HL-60 (cell line): ENCODE results near the gene MAFB.

Experiments
- GABPA ChIP-seq: IDR thresholded peaks from 2 replicates; pipeline ENCODE4 v1.6.1; 2012; ENCODE audit warnings: low read depth
- POLR2AphosphoS5 ChIP-seq: IDR thresholded peaks from 2 replicates; pipeline ENCODE4 v1.6.1; 2012; ENCODE audit warnings: low read depth
- SPI1 ChIP-seq: IDR thresholded peaks from 2 replicates; pipeline ENCODE4 v1.6.1; 2012; ENCODE audit warnings: low read depth, mild to moderate bottlenecking, borderline replicate concordance
- TF ChIP-seq, protein P1 (sequence below): IDR thresholded peaks from one replicate; pipeline ENCODE4 v1.5.1; 2011; ENCODE audit warnings: low read length, control low read depth, inconsistent platforms; ENCODE audit not compliant: insufficient read depth
- TF ChIP-seq, protein P2 (sequence below): IDR thresholded peaks from 2 replicates; pipeline ENCODE4 v1.6.1; 2012; ENCODE audit warnings: low read depth; ENCODE audit not compliant: insufficient replicate concordance

DNA sequence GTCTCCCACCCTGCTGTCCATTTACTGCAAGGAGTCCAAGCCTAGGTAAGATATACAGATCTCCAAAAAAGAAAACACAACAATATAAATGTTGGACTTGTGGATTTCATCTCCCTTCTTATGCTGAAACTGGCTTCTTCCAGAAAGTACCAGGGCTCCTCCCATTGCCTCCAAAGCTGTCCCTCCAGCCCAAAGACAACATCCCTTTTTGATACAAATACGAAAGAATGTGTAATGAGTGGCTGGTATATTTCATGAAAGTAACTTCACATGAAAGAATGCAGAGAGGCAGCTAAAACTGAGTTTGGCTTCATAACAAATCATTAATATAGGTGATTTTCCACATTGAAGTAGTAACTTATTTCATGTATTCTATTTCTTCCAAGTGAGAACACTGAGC lies 7.9 kb downstream of the MAFB start:
- TF ChIP-seq, protein P1, sequence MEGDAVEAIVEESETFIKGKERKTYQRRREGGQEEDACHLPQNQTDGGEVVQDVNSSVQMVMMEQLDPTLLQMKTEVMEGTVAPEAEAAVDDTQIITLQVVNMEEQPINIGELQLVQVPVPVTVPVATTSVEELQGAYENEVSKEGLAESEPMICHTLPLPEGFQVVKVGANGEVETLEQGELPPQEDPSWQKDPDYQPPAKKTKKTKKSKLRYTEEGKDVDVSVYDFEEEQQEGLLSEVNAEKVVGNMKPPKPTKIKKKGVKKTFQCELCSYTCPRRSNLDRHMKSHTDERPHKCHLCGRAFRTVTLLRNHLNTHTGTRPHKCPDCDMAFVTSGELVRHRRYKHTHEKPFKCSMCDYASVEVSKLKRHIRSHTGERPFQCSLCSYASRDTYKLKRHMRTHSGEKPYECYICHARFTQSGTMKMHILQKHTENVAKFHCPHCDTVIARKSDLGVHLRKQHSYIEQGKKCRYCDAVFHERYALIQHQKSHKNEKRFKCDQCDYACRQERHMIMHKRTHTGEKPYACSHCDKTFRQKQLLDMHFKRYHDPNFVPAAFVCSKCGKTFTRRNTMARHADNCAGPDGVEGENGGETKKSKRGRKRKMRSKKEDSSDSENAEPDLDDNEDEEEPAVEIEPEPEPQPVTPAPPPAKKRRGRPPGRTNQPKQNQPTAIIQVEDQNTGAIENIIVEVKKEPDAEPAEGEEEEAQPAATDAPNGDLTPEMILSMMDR = no peak
- TF ChIP-seq, protein P2, sequence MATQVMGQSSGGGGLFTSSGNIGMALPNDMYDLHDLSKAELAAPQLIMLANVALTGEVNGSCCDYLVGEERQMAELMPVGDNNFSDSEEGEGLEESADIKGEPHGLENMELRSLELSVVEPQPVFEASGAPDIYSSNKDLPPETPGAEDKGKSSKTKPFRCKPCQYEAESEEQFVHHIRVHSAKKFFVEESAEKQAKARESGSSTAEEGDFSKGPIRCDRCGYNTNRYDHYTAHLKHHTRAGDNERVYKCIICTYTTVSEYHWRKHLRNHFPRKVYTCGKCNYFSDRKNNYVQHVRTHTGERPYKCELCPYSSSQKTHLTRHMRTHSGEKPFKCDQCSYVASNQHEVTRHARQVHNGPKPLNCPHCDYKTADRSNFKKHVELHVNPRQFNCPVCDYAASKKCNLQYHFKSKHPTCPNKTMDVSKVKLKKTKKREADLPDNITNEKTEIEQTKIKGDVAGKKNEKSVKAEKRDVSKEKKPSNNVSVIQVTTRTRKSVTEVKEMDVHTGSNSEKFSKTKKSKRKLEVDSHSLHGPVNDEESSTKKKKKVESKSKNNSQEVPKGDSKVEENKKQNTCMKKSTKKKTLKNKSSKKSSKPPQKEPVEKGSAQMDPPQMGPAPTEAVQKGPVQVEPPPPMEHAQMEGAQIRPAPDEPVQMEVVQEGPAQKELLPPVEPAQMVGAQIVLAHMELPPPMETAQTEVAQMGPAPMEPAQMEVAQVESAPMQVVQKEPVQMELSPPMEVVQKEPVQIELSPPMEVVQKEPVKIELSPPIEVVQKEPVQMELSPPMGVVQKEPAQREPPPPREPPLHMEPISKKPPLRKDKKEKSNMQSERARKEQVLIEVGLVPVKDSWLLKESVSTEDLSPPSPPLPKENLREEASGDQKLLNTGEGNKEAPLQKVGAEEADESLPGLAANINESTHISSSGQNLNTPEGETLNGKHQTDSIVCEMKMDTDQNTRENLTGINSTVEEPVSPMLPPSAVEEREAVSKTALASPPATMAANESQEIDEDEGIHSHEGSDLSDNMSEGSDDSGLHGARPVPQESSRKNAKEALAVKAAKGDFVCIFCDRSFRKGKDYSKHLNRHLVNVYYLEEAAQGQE = no peak
- TF ChIP-seq POLR2AphosphoS5 (no peak), GABPA (no peak), SPI1 (no peak)
